RWPE2 (cell line): ENCODE measurements around the gene CNR1.

Source experiments
- ATAC-seq: fragments of 200-7000 bp; cut with Tn5 transposase; 3 replicates; pipeline ENCODE4 v1.9.1; 2021; ENCODE audit warnings: low read depth
- DNase-seq: peaks from one replicate; pipeline ENCODE4 v3.0.0-alpha.2; 2020; ENCODE audit warnings: low spot score
- H3K27ac ChIP-seq: fragments of 450-650 bp; 2 replicates; pipeline ENCODE4 v1.5.1; 2017; ENCODE audit warnings: mild to moderate bottlenecking; ENCODE audit not compliant: poor library complexity, severe bottlenecking
- H3K27me3 ChIP-seq: fragments of 250-450 bp; sonication (Bioruptor Pico); 2 replicates; pipeline ENCODE4 v1.5.1; 2021; ENCODE audit warnings: mild to moderate bottlenecking, moderate library complexity; ENCODE audit not compliant: insufficient read depth, poor library complexity, severe bottlenecking
- H3K36me3 ChIP-seq: fragments of 250-450 bp; sonication (Bioruptor Pico); 2 replicates; pipeline ENCODE4 v1.5.1; 2020; ENCODE audit warnings: low read depth, mild to moderate bottlenecking, moderate library complexity
- H3K4me1 ChIP-seq: fragments of 250-450 bp; sonication (Bioruptor Pico); 2 replicates; pipeline ENCODE4 v1.5.1; 2021; ENCODE audit warnings: mild to moderate bottlenecking, moderate library complexity; ENCODE audit not compliant: insufficient read depth, poor library complexity, severe bottlenecking
- H3K4me3 ChIP-seq: fragments of 250-450 bp; sonication (Bioruptor Pico); 2 replicates; pipeline ENCODE4 v1.5.1; 2021; ENCODE audit warnings: mild to moderate bottlenecking, moderate library complexity; ENCODE audit not compliant: severe bottlenecking
- H3K9me3 ChIP-seq: fragments of 250-450 bp; sonication (Bioruptor Pico); 2 replicates; pipeline ENCODE4 v1.5.1; 2021; ENCODE audit warnings: mild to moderate bottlenecking, moderate library complexity; ENCODE audit not compliant: severe bottlenecking
- TF ChIP-seq, protein P1 (sequence below): fragments of 450-650 bp; IDR thresholded peaks from one replicate; pipeline ENCODE4 v1.5.1; 2017; ENCODE audit warnings: mild to moderate bottlenecking, moderate library complexity; ENCODE audit not compliant: poor library complexity, severe bottlenecking

Gene CNR1

DNA sequence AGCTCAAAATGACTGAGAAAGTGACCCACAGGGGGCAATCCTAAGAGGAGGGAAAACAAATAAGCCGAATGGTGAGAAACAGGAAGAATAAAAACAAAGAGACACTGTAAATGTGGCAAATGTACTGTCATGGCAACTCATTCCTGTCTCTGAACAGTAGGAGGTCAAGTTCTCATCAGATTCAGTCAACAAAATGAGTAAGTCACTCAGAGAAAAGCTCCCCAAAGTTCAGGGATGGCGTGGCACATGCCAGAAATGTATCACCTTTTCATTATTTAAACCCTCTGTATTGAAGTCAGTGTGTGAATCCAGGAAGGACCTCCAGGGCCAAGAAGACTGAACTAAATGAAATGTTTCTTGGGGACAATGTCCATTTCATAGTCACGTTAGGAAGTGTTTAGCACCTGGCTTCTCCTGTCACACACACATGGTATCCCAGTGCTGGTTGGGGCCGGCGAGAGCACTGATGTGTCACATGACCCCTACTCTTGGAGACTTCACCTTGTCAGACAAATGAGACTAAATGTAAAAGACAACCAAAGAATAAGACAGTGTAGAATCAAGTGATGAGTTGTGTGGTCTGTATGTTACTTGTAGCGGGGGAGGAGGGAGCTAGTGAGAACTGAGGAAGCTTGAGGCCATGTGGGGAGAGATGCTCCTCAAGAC is 20.7 kb downstream of the CNR1 start:
- no peak for ATAC-seq
- Histone ChIP-seq H3K4me1 (no peaks in the 10 kb centered on the region), H3K9me3 (no peaks in the 10 kb centered on the region), H3K27ac (no peak overlapping the region), H3K27me3 (no peaks in the 10 kb centered on the region), H3K36me3 (no peaks in the 10 kb centered on the region), H3K4me3 (no peak overlapping the region)
- no peak for DNase-seq
- TF ChIP-seq, protein P1, sequence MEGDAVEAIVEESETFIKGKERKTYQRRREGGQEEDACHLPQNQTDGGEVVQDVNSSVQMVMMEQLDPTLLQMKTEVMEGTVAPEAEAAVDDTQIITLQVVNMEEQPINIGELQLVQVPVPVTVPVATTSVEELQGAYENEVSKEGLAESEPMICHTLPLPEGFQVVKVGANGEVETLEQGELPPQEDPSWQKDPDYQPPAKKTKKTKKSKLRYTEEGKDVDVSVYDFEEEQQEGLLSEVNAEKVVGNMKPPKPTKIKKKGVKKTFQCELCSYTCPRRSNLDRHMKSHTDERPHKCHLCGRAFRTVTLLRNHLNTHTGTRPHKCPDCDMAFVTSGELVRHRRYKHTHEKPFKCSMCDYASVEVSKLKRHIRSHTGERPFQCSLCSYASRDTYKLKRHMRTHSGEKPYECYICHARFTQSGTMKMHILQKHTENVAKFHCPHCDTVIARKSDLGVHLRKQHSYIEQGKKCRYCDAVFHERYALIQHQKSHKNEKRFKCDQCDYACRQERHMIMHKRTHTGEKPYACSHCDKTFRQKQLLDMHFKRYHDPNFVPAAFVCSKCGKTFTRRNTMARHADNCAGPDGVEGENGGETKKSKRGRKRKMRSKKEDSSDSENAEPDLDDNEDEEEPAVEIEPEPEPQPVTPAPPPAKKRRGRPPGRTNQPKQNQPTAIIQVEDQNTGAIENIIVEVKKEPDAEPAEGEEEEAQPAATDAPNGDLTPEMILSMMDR: no peak

DNA sequence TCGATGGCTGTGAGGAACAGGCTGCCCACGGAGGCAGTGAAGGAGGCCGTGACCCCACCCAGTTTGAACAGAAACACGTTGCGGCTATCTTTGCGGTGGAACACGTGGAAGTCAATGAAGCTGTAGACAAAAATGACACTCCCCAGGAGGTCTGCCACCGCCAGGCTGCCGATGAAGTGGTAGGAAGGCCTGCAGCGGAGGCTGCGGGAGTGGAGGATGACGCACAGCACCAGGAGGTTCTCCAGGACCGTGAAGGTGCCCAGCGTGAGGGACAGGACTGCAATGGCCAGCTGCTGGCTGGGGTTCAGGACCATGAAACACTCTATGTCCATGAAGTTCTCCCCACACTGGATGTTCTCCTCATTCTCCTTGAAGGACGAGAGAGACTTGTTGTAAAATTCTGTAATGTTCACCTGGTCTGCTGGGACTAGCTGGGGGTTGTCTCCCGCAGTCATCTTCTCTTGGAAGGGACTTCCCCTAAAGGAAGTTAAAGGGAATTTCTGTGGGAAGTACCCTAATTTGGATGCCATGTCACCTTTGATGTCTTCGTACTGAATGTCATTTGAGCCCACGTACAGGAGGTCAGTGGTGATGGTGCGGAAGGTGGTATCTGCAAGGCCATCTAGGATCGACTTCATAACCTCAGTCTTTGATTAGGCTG is 21.4 kb downstream of the CNR1 start:
- DNase-seq (no peak), ATAC-seq (no peak)
- no peaks in the 10 kb centered on the region for H3K36me3 ChIP-seq
- no peak overlapping the region for H3K27ac ChIP-seq
- no peaks in the 10 kb centered on the region for H3K4me1 ChIP-seq
- TF ChIP-seq, protein P1: no peak
- H3K4me3 ChIP-seq: no peak overlapping the region
- no peaks in the 10 kb centered on the region for H3K27me3 ChIP-seq
- H3K9me3 ChIP-seq: no peaks in the 10 kb centered on the region

DNA sequence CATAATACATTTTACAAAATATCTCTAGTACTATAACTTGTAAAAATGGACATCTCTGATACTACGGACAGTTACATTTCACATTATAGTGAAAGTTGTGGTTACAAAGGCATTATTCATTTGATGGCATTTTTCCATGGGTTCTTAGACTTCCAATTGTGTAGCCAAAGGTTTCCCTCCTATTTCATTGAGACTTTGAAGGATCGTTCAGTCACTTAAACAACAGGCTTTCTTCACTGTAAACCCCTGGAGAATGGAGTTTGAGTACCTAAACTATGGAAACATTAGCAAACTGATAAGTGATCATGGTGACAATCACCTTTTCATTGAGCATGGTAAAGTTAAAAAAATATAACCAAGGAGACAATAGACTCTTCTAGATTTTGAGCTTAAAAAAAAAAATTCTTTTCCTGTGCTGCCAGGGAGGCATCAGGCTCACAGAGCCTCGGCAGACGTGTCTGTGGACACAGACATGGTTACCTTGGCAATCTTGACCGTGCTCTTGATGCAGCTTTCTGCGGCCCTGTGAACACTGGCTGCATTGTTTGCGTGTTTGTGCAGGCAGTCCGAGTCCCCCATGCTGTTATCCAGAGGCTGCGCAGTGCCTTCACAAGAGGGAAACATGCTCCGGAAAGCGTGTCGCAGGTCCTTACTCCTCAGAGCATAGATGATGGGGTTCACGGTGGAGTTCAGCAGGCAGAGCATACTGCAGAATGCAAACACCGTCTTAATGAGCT is 22.6 kb downstream of the CNR1 start:
- Histone ChIP-seq H3K4me3 (no peak overlapping the region), H3K4me1 (no peaks in the 10 kb centered on the region), H3K9me3 (no peaks in the 10 kb centered on the region), H3K27me3 (no peaks in the 10 kb centered on the region), H3K27ac (no peak overlapping the region), H3K36me3 (no peaks in the 10 kb centered on the region)
- DNase-seq: no peak
- TF ChIP-seq, protein P1: no peak
- ATAC-seq: no peak

DNA sequence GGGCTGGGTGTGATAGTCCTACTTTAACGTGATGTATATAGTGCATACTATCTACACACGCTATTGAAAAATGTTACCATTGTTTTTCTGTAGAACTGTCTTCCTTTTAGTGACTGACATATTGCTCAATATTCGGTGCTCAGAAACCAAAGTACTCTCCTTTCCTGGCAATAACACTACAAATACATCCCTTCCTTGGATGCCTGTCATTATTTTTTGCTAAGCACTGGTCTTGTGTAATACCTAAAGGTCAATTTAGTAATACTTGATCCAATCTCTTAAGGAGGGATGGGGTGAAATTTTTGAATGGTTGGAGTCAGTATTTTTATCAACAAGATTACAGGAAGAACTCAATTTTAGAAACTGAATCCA is 23.9 kb downstream of the CNR1 start:
- H3K36me3 ChIP-seq: no peaks in the 10 kb centered on the region

More for the DNA sequence above, 23.9 kb downstream of the CNR1 start:
- Histone ChIP-seq H3K27me3 (no peaks in the 10 kb centered on the region), H3K4me3 (no peak overlapping the region), H3K9me3 (no peaks in the 10 kb centered on the region), H3K4me1 (no peaks in the 10 kb centered on the region), H3K27ac (no peak overlapping the region)
- ATAC-seq (no peak), DNase-seq (no peak)
- TF ChIP-seq, protein P1: no peak
